ENCODE measurements around the gene OR2AG2.
"Not testable (repeated sequence)": the region's sequence is repeated elsewhere in the genome, so short reads cannot be mapped to it uniquely, and the experiment has no call there.

OR2AG2 gene, protein sequence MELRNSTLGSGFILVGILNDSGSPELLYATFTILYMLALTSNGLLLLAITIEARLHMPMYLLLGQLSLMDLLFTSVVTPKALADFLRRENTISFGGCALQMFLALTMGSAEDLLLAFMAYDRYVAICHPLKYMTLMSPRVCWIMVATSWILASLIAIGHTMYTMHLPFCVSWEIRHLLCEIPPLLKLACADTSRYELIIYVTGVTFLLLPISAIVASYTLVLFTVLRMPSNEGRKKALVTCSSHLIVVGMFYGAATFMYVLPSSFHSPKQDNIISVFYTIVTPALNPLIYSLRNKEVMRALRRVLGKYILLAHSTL

GRCh38 chr11:6771926-6772893, at the start of gene OR2AG2:
Gene OR2AG2 (minus strand): TSS chr11:6771976. CDS start chr11:6768957, 3,019 bp downstream.
- DNase-seq (ENCODE audit: low read depth in 2 of 2) = no peak

DNA sequence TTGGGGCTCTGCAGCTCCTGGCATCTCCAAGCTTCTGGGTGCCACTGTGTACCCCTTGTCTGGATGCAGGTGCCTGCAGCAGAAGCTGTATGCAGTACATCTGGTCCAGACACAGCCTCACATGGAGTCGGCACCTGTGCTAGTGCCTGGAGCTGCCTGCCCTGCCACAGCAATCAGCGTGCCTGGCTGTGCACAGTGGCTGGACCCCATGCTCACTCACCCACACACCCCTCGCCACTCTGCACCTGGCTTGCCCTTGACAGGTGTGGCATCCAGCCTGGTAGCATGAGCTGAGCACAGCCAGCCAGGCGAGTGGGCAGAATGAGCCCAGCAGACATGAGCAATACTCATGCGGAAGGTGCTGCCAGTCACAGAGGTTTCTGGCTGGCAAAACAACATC, 47.2 kb upstream of the OR2AG2 start:
- no peak for DNase-seq (ENCODE audit: low read depth in 2 of 2)

- DNase-seq (ENCODE audit: low read depth in 2 of 2) = no peak
Measured at GRCh38 chr11:6817694-6818093, 45.9 kb upstream of the OR2AG2 start.

- no peak for DNase-seq (ENCODE audit: low read depth in 2 of 2)
Measured at GRCh38 chr11:6813656-6814055, 41.9 kb upstream of the OR2AG2 start.

DNA sequence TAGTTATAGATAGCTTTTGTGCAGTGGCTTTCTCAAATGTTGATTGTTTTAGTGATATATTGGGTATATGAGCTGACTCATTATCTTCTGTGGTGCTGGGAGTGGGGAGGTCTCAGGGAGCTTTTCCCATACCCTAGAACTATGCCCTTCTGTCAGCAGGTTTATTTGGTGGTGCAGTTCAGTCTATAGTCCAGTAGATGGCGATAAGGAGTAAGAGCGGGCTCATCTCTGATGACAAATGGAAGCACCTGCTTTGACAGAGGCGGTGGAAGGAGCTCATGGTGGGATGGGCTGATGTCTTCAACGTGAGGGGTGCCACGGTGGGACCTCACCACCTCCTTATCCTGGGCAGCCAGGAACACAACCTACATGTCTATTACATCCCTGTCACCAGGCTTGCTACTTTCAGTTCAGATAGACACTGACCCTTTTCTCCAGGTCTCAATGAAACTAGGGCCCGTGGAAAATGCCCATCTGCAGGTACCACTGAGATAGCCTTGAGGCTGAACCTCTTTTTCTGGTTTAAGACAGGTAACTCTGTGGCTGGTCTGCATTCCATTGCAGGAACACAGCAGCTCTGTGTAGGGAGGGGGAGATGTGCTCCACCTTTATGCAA, 40.7 kb upstream of the OR2AG2 start:
- peak in 1 of 2 donors; percentile 4 for DNase-seq (ENCODE audit: low read depth in 2 of 2)

DNA sequence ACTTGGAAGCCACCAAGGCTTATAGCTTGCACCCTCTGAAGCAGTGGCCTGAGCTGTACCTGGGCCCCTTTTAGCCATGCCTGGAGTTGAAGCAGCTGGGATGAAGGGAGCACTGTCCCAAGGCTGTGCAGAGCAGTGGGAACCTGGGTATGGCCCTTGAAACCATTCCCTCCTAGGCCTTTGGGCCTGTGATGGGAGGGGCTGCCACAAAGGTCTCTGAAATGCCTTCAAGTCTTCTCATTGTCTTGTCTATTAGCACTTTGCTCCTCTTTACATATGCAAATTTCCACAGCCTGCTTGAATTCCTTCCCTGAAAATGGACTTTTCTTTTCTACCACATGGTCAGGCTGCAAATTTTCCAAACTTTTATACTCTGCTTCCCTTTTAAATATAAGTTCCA, 29.3 kb upstream of the OR2AG2 start:
- DNase-seq (ENCODE audit: low read depth in 2 of 2) = not testable (repeated sequence)

DNA sequence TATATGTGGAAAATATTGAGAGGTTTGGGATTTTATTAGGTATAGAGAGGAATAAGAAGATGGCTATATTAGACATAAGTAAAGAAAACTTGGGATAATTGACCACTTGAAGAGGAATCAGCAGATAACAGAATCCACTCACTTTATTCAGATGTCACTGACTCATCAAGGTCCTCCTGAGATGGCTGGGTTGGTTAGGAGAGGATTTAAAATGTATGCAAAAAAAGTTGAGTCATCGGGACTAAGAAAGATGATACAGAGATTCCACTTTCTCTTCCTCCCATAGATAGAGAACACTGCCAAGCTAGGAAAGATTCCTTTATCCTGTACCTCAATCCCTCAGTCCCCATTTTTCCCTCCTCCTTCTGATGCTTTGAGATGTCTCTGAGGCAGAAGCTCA, 27.6 kb upstream of the OR2AG2 start, which contains the start of gene OR6A2:
Gene OR6A2, minus strand, starts transcription at position 288 of the 400 bp plus-strand sequence. CDS start 3,981 bp downstream, outside the sequence.
- no peak for DNase-seq (ENCODE audit: low read depth in 2 of 2)

GRCh38 chr11:6794639-6795038, 22.9 kb upstream of the OR2AG2 start:
- DNase-seq (ENCODE audit: low read depth in 2 of 2) = no peak

DNA sequence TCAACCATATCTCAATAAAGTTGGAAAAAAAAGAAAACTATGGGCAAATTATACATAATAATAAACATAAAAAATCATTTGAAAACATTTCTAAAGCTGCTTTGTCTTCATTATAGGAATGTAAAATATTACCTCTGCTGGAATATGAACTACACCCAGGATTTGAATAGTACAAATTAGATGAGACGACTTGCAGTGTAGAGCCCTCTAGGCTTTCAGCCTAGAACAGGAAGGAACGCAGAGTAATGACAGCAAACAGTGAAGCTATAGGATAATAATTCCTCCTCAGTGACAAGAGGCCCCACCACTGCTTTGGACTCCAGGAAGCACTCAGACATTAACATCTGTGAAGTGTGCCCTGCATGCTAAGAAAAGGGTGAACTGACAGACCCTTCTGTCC, 18.8 kb upstream of the OR2AG2 start:
- DNase-seq (ENCODE audit: low read depth in 2 of 2) = no peak

- no peak for DNase-seq (ENCODE audit: low read depth in 2 of 2)
Measured at GRCh38 chr11:6782720-6783119, 10.9 kb upstream of the OR2AG2 start, which contains the start of gene OR2AG1. Gene OR2AG1 (plus strand): TSS chr11:6783020. CDS start chr11:6785038, 2,018 bp downstream.

GRCh38 chr11:6780829-6781228, 9.1 kb upstream of the OR2AG2 start:
- no peak for DNase-seq (ENCODE audit: low read depth in 2 of 2)

DNA sequence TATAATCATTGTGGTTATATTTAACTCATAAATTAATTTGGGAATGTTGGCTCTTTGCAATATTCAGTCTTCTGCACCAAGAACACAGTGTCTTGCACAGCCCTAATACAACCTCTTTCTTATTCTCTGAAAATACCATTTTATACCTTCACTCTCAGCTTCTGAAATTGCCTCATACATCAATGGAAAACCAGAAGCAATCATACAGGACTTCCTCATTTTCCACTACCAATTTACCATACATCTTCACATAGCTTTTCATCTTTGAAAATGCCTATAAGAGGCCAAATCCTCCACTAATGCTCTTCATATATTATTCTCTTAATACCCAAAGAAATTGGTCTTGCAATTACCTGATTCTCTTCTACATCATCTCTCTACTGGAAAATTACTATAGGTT, 6.7 kb upstream of the OR2AG2 start:
- no peak for DNase-seq (ENCODE audit: low read depth in 2 of 2)

DNA sequence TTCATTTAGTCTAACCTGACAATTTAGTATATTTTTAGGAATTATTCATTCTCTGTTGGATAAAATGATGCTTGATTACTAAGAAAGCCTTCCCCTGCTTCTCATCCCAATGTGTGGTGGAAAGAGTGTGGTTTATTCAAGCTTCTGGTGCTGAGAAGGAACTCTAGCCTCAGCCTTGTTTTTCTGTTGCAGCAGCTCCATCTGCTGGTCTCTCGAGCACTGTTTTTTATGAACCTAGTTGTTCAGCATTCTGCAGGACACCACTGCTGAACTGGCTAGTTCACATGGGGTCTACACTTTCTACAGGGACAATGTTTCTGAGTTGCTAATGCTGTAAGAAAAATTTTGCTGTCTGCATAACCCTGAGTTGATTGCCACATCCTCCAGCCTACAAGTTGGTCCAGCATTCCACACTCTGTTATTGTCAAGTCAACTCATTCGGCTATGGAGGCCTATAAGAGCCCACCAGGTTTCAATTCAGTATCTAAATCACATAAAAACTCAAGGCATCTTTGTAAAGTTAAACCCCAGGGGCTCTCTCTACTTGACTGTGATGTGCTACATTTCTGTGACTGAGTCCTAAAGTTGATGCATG, 14.3 kb downstream of the OR2AG2 start:
- peak; percentile 17 to 35 for DNase-seq (ENCODE audit: low read depth in 2 of 2)

- no peak for DNase-seq (ENCODE audit: low read depth in 2 of 2)
Measured at GRCh38 chr11:6755953-6756347, 15.8 kb downstream of the OR2AG2 start.

GRCh38 chr11:6755303-6755952, 16.3 kb downstream of the OR2AG2 start:
- no peak for DNase-seq (ENCODE audit: low read depth in 2 of 2)

DNA sequence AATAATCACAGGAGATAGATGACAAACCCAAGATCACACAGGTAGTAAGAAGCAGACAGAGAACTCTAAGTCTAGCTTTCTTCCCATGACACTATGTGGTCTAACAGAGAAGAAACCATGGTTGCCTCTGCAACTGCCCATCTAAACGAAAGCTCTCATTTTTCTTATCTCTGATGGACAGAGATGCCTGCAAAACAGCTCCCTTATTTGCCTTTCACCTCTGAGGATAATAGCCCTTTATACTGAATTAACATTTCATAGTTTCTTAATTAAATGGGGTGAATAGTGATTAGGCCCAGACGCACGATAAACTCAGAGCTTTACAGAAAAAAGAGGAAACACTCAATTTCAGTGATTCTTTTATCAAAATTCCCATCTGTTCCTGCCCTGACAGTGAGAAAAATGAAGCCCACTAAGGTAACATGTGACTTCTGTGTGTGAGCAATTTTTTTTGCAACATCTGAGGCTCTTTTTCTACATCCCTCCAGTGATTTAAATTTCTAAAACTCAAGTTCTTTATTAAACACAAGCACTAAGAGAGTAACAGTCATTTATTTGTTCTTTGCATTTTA, 24.6 kb downstream of the OR2AG2 start:
- no peak for DNase-seq (ENCODE audit: low read depth in 2 of 2)

DNA sequence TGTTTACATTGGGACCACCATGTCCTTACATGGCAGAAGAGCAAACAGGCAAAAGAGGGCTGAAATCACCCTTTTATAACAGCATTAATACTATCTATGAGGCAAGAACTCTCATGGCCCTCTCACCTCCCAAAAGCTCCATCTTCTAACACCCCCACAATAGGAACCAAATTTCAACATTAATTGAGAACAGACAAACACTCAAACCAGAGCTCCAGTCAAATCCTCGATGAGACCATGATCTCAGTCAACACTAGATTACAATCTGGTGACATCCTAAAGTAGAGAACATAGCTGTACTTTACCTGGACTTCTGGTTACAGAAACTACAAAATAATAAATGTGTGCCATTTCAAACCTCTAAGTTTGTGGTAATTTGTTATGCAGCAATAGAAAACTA, 25.1 kb downstream of the OR2AG2 start:
- no peak for DNase-seq (ENCODE audit: low read depth in 2 of 2)

DNA sequence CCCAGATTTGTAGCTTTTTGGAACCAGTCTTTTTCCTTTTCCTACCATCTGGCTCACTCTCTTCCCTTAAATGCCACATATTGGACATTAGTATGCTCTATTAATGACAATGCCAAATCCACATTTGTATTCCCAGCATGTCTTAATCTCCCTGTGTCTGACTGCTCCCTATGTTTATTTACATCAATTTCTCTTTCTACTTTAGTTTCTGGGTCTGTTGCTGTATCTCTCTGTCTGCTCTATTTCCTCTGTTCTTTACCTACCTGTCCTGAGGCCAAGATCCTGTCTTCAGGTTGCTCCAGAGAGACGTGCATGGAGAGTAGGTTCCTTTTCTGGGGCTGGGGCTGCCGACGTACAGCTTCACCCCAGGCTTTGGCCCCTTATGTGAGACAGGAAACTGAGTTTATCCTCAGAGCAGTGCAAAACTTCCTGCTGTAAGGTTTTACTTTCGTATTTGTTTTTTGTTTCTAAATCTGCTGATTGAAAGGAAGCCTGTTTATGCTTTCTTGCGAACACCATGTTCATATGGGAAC, 25.6 kb downstream of the OR2AG2 start:
- no peak for DNase-seq (ENCODE audit: low read depth in 2 of 2)

DNA sequence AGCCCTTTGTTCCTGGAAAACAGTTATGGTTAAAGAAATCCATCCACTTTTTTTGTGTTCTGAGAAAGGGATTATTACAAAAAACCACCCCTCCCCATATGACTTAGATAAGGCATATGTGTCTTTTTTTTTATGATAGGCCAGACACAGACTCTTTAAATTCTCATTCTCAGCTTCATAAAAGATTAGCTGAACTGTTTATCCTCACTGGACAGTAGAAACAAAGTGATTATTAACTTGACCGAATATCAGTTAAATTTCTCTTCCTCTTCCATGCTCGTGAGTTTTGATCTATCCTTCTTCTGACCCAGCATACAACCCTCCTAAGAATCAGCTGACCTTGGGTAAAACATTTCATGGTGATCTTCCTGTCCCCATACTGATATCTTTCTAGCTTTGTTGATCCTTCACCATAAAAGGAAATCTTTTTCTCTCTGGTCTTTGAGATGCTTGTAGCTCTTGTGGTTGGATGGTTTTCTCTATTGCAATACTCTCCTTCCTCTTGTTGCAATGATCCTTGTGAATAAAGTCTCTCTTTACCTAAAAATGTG, 26.2 kb downstream of the OR2AG2 start:
- DNase-seq (ENCODE audit: low read depth in 2 of 2) = no peak

- DNase-seq (ENCODE audit: low read depth in 2 of 2) = no peak
Measured at GRCh38 chr11:6745018-6745417, 26.8 kb downstream of the OR2AG2 start.

All from activated CD8-positive, alpha-beta memory T cell treated with anti-CD3 and anti-CD28 coated beads for 4 hours (primary cell).